Fibroblast of villous mesenchyme (primary cell): ENCODE measurements around the gene CYP4B1. TPM values are rescaled to one million over a fixed set of nuclear protein-coding genes. Genes with fewer than 3 reads are reported as not detected.
A peak's percentile ranks its signal among the peaks of the same experiment; 100 is the strongest.
"Not testable (repeated sequence)": the region's sequence is repeated elsewhere in the genome, so short reads cannot be mapped to it uniquely, and the experiment has no call there.

Source experiments
- DNase-seq: peaks from one replicate; pipeline ENCODE4 v3.0.0-alpha.2; 2010; ENCODE audit warnings: low read depth
- H3K4me3 ChIP-seq: 2 replicates; pipeline ENCODE4 v1.5.1; 2011; ENCODE audit warnings: low read depth, mild to moderate bottlenecking, low read length
- total RNA-seq: library from RNA; depleted of rRNA; stranded (reverse); fragments of >200 nt; gene quantifications from 2 replicates; pipeline ENCODE4 v1.2.3, GENCODE V29; 2012
- TF ChIP-seq, protein P1 (sequence below): IDR thresholded peaks from 2 replicates; pipeline ENCODE4 v1.5.1; 2012; ENCODE audit warnings: low read depth, mild to moderate bottlenecking, low read length; ENCODE audit not compliant: insufficient read depth

The CYP4B1 gene
- total RNA-seq, 1 donor: not detected

GRCh38 chr1:46769028-46769740 is 29.7 kb upstream of the CYP4B1 start:
- no peak for DNase-seq
- TF ChIP-seq, protein P1, sequence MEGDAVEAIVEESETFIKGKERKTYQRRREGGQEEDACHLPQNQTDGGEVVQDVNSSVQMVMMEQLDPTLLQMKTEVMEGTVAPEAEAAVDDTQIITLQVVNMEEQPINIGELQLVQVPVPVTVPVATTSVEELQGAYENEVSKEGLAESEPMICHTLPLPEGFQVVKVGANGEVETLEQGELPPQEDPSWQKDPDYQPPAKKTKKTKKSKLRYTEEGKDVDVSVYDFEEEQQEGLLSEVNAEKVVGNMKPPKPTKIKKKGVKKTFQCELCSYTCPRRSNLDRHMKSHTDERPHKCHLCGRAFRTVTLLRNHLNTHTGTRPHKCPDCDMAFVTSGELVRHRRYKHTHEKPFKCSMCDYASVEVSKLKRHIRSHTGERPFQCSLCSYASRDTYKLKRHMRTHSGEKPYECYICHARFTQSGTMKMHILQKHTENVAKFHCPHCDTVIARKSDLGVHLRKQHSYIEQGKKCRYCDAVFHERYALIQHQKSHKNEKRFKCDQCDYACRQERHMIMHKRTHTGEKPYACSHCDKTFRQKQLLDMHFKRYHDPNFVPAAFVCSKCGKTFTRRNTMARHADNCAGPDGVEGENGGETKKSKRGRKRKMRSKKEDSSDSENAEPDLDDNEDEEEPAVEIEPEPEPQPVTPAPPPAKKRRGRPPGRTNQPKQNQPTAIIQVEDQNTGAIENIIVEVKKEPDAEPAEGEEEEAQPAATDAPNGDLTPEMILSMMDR: no peak

GRCh38 chr1:46770541-46770940 is 28.3 kb upstream of the CYP4B1 start:
- DNase-seq: no peak
- H3K4me3 ChIP-seq: no peak overlapping the region
- TF ChIP-seq, protein P1: no peak

More at GRCh38 chr1:46769028-46769740, 29.7 kb upstream of the CYP4B1 start:
- H3K4me3 ChIP-seq: no peak overlapping the region

GRCh38 chr1:46772571-46772970 is 26.3 kb upstream of the CYP4B1 start:
- TF ChIP-seq, protein P1: no peak
- DNase-seq: peak; percentile 16
- H3K4me3 ChIP-seq: no peak overlapping the region

- TF ChIP-seq, protein P1: no peak
- DNase-seq: no peak
- no peak overlapping the region for H3K4me3 ChIP-seq
Measured at GRCh38 chr1:46774297-46774696, 24.5 kb upstream of the CYP4B1 start.

DNA sequence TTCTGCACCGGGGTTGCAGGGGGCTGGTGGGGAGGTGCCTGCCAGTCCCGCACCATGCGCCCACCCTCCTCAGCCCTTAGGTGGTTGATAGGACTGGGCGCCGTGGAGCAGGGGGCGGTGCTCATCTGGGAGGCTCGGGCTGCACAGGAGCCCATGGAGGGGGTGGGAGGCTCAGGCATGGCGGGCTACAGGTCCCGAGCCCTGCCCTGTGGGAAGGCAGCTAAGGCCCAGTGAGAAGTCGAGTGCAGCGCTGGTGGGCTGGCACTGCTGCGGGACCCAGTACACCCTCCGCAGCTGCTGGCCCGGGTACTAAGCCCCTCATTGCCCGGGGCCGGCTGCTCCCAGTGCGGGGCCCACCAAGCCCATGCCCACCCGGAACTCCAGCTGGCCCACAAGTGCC is 20.4 kb upstream of the CYP4B1 start:
- not testable (repeated sequence) for DNase-seq, H3K4me3 ChIP-seq

DNA sequence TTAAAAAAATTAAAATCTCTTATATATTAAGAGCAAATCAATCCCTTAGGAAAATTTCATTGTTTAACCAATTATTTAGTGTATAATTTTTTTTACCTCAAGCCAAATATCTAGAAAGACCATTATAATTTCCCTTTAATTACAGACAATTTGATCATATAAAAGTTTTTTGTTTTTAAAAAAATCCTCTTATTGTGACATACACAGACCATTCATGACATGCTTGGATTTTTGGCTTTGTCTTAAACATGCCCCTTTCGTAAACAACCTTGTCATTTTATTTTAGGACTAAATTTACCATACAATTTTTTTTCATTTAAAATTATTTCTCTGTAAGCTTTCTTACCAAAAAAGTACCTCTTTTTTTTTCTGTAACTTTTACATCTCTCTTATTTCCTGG is 14.2 kb upstream of the CYP4B1 start:
- TF ChIP-seq, protein P1: no peak

DNA sequence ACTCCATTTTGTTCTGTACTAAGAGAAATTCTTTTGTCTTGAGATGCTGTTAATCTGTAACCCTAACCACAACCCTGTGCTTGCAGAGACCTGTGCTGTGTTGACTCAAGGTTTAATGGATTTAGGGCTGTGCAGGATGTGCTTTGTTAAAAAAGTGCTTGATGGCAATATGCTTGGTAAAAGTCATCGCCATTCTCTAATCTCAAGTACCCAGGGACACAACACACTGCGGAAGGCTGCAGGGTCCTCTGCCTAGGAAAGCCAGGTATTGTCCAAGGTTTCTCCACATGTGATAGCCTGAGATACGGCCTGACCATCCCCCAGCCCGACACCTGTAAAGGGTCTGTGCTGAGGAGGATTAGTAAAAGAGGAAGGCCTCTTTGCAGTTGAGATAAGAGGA is 10.2 kb upstream of the CYP4B1 start:
- H3K4me3 ChIP-seq, DNase-seq: not testable (repeated sequence)

More for the DNA sequence above, 14.2 kb upstream of the CYP4B1 start:
- DNase-seq: no peak
- H3K4me3 ChIP-seq: no peak overlapping the region

- H3K4me3 ChIP-seq: no peak overlapping the region
- TF ChIP-seq, protein P1: no peak
Measured at GRCh38 chr1:46790446-46791101, 8.3 kb upstream of the CYP4B1 start.

More at GRCh38 chr1:46790446-46791101, 8.3 kb upstream of the CYP4B1 start:
- DNase-seq: no peak
